Measurements from ENCODE around the gene LTBP1.

Gene LTBP1

GRCh38 chr2:32932825-32933755 lies 13.7 kb upstream of the LTBP1 start:
- no peak for DNase-seq

- DNase-seq = no peak
Measured at GRCh38 chr2:32933756-32934095, 13.0 kb upstream of the LTBP1 start.

GRCh38 chr2:32937602-32938448 lies 8.9 kb upstream of the LTBP1 start:
- no peak for DNase-seq

- no peak for DNase-seq
Measured at GRCh38 chr2:32938934-32939333, 7.8 kb upstream of the LTBP1 start.

- DNase-seq = no peak
Measured at GRCh38 chr2:32940316-32940997, 6.3 kb upstream of the LTBP1 start.

- DNase-seq = no peak
Measured at GRCh38 chr2:32941944-32942690, 4.6 kb upstream of the LTBP1 start.

- no peak for DNase-seq
Measured at GRCh38 chr2:32942793-32943485, 3.8 kb upstream of the LTBP1 start.

- DNase-seq = no peak
Measured at GRCh38 chr2:32945286-32945685, 1.5 kb upstream of the LTBP1 start.

GRCh38 chr2:32947076-32947483 lies 327 bp downstream of the LTBP1 start:
- no peak for DNase-seq

- DNase-seq = no peak
Measured at GRCh38 chr2:32947484-32948143, 861 bp downstream of the LTBP1 start.

- DNase-seq = no peak
Measured at GRCh38 chr2:32948266-32948665, 1.5 kb downstream of the LTBP1 start.

GRCh38 chr2:32949260-32949659 lies 2.5 kb downstream of the LTBP1 start:
- DNase-seq = no peak

- DNase-seq = no peak
Measured at GRCh38 chr2:32951672-32952071, 4.9 kb downstream of the LTBP1 start.

- no peak for DNase-seq
Measured at GRCh38 chr2:32952761-32953476, 6.2 kb downstream of the LTBP1 start.

GRCh38 chr2:32954206-32954605 lies 7.5 kb downstream of the LTBP1 start:
- no peak for DNase-seq

- DNase-seq = no peak
Measured at GRCh38 chr2:32958821-32959220, 12.1 kb downstream of the LTBP1 start.

GRCh38 chr2:32960238-32960637 lies 13.5 kb downstream of the LTBP1 start:
- no peak for DNase-seq

- DNase-seq = no peak
Measured at GRCh38 chr2:32960647-32961403, 14.1 kb downstream of the LTBP1 start.

GRCh38 chr2:32962690-32963089 lies 15.9 kb downstream of the LTBP1 start:
- DNase-seq = no peak

- DNase-seq = no peak
Measured at GRCh38 chr2:32963941-32964340, 17.2 kb downstream of the LTBP1 start.
